ENCODE data around the gene TMEM178B.

Gene TMEM178B

DNA sequence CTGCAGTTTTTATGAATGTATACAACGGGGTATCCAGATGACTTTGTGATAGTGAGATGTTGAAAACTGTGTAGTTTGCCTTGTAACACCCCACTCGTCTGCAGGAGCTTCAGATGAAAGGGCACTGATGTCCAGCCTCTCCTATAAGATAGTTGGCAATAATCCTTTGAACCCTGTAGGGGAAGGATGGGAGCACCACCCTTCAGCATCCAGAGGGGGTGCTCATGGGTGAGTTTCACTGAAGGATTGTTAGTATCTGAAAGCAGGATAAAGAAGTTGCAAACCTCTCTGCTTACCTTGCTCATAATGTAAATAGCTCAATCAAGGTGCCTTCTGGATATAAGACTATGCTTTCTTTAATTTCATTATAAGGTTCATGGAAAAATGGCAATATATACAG, 201.5 kb downstream of the TMEM178B start:
- no peak for DNase-seq

DNA sequence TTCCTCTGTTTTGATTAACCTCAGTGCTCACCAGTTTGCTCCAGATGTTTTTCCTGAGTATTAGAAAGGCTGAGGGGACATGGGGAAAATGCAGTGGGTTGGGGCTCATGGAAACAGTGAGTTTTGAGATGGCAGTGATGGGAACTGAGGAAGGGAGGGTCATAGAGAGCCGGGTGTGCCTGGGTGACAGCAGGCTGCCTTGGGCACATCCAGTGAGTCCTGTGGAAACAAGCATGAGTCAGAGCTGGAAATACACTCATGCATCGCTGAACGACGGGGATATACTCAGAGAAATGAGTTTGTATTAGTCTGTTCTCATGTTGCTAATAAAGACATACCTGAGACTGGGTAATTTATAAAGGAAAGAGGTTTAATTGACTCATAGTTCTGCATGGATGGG, 202.2 kb downstream of the TMEM178B start:
- DNase-seq: no peak

DNA sequence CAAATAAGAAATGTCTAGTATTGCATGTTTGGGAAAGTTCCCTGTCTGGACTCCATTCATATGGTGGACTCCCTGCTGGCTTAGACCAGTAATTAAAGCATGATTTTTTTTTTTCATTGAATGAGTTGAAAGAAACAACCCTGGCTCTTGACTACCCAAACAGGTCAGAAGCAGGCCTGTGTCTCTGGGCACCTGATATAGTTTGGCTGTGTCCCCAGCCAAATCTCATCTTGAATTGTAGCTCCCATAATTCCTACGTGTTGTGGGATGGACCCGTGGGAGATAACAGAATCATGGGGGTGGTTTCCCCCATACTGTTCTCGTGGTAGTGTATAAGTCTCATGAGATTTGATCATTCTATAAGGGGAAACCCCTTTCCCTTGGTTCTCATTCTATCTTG, 206.2 kb downstream of the TMEM178B start:
- no peak for DNase-seq

DNA sequence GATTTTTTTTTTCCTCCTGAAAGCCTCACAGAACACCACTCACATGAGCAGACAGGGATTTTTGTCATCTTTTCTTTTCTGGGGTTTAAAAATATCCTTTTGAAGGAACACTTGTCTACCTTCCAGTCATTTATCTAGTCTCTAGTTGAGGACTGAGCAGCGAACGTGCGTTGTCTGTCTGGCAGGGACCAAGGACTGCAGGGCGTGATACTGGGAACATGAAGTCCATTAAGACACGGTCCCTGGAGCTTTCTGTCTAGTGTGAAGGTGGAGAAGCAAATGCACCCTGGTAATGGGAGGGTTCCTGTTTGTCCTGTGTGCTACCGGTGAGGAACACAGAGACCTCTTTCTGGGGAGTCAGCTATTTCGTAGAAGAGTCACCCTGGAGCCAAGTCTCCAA, 207.4 kb downstream of the TMEM178B start:
- no peak for DNase-seq

DNA sequence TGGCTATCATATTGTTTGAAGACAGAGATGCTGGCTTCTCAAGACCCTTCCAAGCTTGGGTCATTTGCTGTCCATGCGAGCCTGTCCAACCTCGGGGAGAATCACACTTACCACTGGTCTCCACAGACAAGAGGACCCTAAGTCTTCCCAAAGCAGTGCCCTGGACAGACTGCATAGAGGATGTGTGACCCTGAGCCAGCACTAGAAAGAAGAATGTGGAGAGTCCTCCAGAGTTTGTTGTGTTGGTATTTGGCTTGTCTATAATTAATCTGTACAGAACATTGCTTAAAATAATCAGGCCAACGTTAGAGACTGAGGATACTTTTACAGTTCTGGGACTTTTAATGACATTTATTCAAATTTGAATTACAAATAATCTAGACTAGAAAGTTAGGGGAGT, 212.7 kb downstream of the TMEM178B start:
- DNase-seq: no peak

DNA sequence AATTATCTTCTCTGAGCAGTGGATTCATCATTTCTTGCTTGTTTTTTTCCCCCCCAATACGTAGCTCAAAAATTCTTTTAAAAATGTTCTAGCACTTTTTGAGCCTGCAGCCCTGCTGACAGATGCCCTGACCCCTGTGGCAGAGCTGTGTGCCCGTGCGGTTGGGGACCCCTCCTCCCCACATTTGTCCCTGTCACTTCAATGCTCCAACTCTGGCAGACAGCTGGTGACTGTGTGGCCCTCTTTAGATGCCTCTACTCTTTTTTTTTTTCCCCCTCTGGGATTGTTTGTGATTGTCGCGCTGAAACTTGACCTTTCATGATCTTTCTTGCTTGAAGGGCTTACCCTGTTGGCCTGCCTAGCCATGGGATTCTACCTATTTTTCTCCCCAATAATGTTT, 214.1 kb downstream of the TMEM178B start:
- DNase-seq: no peak

DNA sequence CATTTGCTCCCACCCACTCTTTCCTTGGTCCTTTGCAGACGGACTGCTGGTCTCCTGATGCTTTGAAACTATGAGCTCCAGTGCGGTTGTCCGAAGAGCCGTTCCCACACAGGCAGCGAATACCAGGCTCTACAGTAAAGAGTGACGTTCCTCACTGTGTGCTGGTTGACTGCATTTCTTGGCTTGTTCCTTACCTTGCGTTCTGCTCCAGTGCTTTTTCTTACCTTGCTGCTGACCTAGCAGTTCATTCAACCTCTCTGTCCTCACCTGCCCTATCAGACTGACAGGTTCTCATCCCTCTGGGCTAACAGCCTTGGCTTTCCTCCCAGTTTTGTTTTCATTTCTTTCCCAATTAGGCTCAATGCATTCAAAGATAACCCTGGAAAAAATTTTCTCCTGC, 214.8 kb downstream of the TMEM178B start:
- no peak for DNase-seq

DNA sequence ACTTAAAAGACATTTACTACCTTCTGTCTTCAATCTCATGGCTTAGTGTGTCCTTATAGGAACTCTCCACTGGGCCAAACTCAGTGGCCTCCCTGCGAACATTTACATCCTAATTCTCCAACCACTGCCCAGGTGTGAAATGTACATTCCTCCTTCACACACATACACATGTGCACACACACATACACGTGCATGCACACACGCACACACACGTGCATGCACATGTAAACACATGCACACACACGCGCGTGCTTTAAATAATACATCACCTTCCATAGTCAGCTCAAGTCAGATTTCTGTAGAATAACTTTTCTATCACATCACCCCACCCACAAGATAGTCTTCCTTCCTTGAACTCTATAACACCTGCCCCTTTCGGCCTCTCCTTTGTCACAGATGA, 216.5 kb downstream of the TMEM178B start:
- no peak for DNase-seq

DNA sequence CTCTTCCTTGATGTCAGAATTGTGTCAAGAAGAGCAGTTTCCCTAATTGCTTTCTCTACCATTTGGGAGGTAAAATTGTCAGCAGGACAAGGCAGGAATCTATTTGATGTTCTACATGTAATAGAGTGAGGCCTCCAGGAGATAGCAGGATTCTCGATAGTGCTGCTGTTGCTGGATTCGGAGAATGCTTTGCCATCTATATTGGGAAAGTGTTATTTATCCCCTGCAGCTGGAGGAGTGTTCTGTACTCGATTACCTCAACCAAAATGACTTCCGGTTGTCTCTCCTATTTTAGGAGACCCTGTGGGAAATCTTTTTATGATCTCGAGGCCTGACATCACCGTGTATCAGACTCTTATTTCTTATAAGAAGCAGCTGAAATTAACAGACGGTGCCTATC, 217.1 kb downstream of the TMEM178B start:
- DNase-seq: no peak

DNA sequence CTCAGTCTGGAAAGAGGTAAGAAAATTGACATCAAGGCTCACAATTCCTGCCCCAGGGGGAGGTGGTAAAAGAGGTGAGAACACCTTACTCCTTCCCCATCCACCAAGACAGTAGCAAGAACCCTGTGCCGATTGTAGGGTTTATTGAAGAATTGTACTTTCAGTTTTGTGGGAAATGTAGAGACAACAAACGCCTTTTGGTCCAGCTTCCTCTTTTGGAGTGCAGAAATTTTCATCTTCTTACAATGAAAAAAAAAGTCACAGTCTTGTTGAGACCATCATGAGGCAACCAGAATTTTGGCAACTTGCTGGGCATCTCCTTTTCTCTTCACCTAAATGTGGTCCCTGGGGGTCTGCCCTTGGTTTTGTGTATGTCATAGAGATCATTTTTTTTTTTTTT, 217.7 kb downstream of the TMEM178B start:
- no peak for DNase-seq

DNA sequence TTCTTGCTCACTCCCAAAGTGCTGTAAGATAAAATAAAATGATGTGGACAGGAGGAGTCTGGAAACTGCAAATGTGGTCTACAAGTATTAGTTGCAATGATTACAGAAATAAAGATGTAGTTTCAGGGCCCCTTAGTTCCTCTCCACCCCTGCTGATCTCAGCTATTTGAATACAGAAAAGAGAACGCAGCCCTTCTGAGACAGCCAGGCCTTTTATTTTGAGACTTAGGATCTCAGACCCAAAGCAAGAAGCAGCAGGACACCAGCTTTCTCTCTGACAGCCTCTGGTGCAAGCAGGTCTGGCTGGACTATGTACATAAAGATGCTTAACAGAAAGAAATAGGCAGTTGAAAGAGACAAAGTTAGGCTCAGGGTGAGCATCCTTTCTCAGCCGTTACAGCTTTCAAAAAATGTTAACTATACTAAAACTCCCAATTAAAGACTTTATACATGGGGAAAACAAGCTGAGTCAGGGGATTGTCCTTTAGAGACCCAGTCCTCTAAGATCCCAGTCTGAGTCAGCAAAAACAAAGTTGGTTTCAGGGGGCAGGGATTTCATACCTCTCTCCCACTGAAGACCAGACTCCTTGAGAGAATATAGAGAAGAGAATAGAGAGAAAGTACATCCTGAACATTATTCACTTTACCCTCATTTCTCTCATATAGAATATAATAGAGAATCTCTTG, 220.4 kb downstream of the TMEM178B start:
- DNase-seq: no peak

DNA sequence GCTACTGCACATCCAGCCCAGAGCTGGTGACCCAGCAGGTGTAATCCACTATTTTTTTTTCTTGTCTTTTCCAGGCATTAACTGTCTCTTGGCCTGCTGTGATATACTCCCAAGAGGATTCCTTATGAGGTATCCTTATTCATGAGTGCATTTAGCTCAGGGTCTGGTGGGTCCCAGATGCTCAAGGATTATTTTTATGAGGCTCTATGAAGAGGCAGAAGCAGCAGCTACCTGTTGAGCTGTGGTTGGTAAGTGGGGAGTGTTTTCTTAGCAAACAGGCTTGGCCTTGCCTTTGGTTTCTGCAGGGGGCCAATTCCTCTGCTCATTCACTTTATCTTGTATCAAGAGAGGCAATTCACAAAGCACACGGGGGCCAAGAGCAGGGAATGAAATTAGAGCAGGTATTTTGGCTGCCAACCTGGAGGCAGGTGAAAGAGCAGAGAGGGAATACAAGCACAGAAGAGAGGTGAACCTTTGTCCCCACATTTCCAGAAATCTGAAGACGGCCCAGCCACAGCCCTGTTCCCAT, 221.6 kb downstream of the TMEM178B start:
- DNase-seq: no peak

DNA sequence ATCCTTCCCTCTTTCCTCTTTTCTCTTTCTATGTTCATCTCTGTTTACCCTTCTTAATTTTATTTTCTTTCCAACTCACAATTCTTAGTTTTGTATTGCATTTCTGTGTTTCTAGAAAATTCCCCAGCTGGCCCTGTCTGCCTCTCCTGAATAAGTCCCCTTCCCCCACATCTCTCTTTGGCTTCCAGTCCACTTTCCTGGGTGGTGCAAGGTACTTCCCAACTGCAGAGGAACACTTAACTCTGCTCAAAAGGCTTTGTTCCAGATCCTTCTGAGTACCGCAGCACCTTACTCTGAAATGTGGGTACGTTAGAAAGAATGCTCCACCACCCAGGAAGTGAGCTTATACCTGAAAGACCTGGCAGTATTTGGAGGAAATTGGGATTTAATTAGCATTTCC, 227.0 kb downstream of the TMEM178B start:
- no peak for DNase-seq

DNA sequence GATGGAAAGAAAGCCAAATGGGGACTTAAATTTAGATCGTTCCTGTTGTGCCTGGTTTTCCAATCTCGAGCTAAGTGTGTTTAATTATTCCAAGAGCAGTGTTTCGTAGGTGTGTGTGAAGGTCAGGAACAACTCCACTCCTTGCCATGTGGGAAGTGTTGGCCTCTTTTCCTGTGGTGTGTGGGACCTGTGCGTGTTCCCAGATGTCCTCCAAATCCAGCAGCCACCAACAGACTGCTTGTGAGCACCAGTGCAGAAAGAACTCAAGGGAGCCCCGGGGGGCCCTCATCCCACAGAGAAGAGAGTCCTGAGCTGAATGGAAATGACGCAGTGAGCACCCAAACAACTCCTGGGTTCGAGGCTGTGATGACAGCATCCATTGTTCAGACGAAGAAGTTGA, 227.7 kb downstream of the TMEM178B start:
- no peak for DNase-seq

DNA sequence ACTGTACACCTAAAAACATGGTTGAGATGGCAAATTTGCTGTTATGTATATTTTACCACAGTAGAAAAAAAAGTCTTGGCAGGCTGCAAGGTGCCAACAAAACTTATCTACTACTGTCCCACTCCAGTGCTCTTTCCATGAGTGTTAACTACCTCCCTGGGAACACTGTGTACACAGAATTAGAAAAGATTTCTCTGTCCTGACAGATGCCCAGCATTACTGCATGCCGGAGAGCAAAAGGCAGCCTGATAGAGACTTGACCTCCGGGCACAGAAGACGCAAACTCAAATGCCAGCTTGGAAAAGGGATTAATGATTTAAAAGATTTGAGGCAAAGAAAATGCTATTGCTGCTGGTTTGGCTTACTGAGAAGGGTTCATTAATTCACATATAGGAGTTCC, 228.8 kb downstream of the TMEM178B start:
- DNase-seq: no peak

DNA sequence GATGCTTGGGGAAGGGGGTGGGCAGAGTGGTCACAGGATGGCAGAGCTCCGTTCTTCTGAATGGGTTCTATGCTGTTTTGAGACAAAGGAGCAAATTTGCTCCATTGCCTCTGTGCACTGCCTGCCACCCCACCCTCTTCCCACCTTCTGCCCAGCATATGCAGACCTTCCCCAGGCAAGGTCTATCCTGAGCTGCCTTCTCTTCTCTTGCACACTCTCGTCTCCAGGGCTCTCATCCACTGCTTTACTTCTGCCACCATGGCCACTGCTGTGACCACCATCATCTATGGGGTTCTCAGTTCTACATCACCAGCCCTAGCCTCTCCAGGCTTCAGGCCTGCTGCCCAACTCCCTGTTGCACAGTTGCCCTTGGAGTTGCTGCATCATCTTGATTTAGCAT, 230.4 kb downstream of the TMEM178B start:
- no peak for DNase-seq

DNA sequence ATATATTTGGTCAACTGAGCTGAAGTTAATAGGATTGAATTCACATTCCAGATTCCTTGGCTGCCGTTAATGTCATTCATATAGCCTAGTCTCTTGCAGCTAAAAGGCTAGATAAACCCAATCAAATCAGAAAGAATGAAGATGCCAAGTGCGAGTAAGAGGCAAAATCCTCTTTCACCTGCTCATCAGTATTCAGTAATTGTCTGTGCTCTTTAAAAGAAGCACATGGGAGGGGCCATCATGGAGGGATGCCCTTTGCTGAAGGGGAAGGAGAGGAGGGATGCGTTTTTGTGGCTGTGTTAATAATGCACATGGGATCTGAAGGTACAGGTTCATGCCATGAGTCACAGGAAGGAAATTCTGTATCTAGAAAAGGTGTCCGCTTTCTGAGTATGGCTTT, 232.2 kb downstream of the TMEM178B start:
- DNase-seq: no peak

DNA sequence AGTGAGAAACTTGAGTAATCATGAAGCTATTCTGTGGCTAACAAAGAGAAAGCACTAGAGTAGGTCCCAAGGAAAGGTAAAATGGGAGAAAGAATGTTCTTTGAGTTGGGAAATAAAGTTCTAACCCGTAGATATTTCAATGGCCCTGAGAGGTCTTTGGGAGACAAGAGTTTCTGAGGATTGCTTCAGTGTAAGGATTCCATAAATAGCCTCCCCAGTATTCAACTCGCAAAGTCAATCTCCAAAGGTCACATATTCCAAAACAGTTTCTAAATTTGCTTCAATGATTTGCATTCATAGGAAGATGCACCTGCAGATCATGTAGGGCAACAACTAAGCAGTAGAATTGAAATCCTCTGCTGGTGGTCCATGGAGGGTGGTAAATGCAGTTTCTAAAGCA, 238.5 kb downstream of the TMEM178B start:
- no peak for DNase-seq

DNA sequence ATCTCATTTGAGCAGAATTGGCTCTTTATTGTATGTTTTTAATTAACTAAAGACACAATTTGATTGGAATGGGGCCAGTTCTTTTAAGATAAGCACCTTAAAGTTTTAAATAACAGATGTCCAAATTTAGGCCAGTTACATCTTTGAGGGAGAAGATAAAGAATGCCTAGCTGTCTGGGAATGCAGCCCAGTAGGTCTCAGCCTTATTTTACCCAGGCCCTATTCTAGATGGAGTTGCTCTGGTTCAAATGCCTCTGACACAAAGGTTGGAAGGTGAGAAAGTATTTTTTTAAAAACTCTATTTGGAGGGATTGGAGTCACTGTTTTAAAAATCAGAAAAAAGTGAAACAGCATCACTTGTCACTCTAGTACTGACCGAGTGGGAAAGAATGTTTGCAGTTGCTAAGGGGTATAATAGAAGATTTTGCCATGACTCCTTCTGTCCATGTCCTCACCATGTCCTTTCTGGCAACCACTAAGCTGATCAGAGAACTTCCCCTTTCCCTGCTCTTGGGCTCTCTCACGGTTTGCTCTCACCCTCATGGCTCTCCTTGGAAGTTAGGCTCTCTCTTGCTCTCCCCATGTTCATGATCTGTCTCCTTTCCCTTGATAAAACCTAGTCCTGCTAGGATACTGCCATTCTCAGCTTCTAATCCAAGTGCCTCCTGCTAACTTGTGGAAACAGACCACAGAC, 239.1 kb downstream of the TMEM178B start:
- no peak for DNase-seq

DNA sequence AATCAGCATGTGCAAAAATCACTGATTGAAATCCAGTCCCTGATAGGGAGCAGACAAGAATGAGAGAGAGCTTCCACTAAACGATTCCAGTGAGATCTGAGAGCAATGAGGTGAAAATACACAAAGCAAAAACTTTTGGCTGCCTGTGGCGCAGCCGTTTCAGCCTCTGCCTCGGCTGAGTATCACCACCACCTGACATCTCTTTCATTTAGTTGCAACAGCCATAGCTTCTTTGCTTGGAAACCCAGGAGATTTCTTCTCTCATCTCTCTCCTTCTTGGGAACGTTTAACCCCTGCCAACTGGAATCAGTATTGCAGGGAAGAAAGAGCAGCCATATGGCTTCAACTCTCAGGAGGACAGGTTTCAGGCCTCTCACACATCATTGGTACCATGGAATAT, 240.0 kb downstream of the TMEM178B start:
- DNase-seq: no peak

DNA sequence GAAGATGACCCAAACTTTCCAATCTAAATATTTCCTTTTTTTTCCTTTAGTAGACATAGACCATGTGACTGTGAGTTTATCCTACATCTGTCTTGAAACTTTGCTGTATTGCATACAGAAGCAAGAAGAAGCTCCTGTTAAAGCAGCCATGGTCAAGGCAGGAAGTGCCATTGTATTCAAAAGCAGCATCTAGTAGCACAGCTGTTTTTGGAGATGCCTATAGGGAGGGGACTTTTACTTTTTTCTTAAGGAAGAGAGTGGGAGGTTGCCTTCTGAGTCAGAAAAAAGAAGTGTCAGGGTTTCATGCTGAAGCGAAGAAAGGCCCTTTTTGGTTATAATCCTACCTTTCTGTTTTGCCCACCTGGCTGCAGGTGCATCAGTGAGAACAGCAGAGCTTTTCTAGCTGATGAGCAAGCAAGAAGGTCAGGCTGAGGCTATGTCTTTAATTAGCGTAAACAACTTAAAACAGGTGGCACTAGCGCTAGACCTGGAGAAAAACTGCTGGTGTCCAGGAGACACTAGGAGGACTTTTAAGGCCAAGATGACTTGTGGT, 243.2 kb downstream of the TMEM178B start:
- DNase-seq: no peak

DNA sequence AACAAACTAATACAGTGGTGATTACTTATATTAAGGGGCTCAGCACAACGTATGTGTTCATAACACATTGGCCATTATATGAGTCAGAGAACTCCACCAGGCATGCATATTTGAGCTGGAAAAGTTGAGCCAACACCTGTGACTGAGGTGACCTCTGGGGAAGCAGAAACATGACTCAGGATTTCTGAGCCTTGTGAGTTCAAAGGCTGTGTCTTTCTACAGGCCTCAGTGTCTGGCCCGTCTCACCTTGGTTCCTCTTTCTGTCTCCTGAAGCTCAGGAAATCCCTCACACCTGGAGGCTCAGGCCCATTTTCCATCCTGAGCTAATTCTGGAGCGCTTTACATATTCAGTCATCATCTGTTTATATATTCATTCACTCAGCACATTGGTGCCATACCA, 246.4 kb downstream of the TMEM178B start:
- DNase-seq: no peak

DNA sequence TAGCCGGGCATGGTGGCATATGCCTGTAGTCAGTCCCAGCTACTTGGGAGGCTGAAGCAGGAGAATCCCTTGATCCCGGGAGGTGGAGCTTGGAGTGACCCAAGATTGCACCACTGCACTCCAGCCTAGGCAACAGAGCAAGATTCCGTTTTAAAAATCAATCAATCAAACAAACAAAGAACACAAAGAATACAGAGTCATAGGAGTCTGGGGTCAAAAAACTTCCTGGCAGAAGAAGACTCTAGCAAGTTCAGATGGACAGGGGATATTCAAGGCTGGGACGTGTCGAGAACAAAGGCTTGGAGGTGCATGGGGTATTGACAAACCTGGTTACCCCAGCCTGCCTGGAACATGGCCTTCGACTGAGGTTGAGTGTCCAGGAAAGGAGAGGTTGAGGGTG, 248.5 kb downstream of the TMEM178B start:
- no peak for DNase-seq

DNA sequence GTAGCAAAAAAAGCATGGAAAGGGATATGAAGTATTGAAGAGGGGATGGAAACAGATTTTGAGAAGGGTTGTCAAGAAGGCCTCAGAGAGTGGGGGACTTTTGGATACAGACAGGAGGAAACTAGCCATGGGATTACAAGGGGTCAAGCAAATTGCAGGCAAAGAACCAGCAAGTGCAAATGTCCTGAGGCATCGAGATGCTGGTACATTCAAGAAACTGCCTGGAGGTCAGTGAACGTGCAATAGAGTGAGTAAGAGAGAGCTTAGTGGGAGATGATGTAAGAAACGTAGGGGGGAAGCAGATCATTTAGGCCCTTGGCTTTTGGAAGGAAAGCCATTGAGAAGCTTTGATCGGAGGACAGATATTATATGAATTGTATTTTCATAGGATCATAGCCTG, 250.0 kb downstream of the TMEM178B start:
- DNase-seq: no peak

DNA sequence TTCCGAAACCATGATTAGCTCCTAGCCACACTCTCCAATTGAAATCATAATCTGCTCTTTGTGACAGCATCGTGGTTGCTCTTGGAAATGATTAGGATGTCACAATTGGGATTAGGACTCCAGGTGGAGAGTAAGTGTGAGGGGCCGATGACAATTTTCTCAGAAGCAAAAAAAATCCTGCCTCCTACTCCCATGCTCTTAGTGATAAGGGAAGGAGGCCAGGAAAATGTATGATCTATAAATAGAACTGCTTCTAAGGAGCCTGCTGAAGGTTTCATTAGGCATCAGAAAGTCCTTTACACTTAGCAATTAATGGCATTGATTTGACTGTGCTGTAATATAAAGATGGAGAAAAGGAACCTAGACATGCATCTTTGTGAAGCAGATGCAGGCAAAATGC, 251.0 kb downstream of the TMEM178B start:
- DNase-seq: no peak

Data from activated CD8-positive, alpha-beta memory T cell treated with anti-CD3 and anti-CD28 coated beads for 24 hours (primary cell).